ENCODE results near the gene MRPL39.

GRCh38 chr21:25635310-25635709 is 28.0 kb upstream of the MRPL39 start:
- TF ChIP-seq POLR2A (IDR thresholded peaks at IDR 0.05; ENCODE audit: low read length) = no peak
- no peak for TF ChIP-seq GATA1 (IDR thresholded peaks at IDR 0.05; ENCODE audit: low read depth, low read length)
